Raji (cell line): Measurements from ENCODE around the gene METTL8.
A peak's percentile ranks its signal among the peaks of the same experiment; 100 is the strongest.

Source experiments
- POLR2A ChIP-seq: IDR thresholded peaks from 2 replicates; pipeline ENCODE4 v1.6.1; 2011; ENCODE audit warnings: low read depth, low read length, control low read depth; ENCODE audit not compliant: insufficient read depth

The METTL8 gene, protein sequence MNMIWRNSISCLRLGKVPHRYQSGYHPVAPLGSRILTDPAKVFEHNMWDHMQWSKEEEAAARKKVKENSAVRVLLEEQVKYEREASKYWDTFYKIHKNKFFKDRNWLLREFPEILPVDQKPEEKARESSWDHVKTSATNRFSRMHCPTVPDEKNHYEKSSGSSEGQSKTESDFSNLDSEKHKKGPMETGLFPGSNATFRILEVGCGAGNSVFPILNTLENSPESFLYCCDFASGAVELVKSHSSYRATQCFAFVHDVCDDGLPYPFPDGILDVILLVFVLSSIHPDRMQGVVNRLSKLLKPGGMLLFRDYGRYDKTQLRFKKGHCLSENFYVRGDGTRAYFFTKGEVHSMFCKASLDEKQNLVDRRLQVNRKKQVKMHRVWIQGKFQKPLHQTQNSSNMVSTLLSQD

GRCh38 chr2:171433763-171434012 is at the start of gene METTL8:
TSS of gene METTL8 (minus strand) at chr2:171433990. CDS start at chr2:171392185, 41,805 bp downstream.
- TF ChIP-seq POLR2A, result peak; percentile 76

DNA sequence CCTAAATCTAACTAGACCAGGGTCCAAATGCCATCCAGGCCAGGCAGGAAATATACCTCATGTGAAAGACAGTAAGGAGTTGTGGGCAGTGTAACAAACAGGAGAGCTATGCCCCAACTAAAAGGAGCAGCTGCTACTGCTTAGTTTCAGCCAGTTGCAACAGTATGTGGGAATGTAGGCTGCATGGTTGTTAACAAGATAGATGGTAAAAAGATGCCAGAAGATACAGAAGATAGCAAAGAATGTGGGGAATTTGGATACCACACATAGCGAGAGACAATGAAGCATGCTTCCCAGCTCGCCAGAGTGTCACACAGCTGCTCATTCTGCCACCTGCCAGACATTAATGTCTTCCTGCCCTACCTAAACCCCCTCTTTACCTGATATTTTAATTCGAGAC is 49.1 kb upstream of the METTL8 start:
- no peak for TF ChIP-seq POLR2A

DNA sequence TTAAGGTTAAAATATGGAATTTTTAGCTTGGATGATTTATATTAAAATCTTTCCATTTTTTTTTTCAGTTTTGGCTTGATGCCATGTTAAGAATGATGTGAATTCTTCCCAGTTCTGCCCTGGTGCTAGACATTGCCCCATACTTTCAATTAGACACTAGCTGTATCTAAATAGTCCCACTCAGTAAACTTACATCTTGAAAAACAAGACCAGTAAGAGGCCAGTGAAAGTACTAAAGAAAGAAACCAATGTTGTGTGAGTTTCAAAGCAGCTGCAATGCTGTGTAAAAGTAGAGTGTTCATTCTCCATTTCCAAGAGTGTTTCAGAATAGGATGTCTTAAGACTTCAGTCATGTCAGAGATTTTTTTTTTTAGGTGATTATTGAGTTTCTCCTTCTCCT is 48.5 kb upstream of the METTL8 start:
- TF ChIP-seq POLR2A, result no peak

DNA sequence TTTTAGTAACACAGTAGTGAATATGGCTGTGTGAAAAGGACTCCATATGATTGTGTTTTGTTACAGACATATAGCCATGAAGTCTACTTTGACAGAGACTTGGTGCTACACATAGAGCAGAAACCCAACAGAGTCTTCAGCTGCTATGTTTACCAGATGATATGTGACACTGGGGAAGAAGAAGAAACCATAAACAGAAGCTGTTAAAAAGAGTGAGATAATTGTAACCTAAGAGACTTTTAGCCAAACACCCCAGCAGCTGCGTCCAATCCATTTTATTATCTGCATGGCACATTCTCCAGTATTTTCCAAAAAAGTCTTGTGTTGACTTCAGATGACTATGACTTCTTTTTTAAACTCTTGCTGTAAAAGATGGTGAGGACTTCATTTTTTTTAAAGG is 47.1 kb upstream of the METTL8 start:
- TF ChIP-seq POLR2A, result no peak

DNA sequence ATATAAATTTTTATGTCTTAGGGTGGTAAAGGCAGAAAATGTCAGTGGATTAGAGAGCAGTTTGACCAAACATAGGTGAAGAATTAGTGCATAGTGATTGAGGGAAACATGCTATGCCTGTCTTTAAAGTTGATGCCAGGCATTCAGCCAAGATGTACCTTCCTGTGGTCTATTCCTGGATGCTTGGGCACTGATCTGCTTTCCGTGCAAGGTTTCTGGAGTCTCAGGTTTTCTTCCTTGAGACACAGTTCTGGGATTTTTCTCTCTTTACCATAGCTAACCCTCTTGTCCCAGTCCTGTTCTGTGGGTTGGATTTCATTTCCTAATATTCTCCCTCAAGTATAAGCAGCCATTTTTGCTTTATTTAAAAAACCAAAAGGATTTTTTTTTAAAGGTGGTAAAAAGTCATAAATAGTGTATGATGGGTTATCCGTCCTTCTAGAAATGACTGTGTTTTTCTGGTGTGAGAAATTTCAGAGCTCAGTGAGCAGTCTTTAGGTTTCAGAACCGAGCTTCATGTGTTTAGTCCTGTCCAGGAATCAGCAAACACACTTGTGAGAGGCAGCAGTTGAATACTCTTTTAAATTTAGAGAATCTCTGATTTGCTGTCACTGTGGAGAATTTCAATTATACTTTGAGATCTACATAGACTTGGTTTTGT is 45.5 kb upstream of the METTL8 start:
- TF ChIP-seq POLR2A, result no peak

DNA sequence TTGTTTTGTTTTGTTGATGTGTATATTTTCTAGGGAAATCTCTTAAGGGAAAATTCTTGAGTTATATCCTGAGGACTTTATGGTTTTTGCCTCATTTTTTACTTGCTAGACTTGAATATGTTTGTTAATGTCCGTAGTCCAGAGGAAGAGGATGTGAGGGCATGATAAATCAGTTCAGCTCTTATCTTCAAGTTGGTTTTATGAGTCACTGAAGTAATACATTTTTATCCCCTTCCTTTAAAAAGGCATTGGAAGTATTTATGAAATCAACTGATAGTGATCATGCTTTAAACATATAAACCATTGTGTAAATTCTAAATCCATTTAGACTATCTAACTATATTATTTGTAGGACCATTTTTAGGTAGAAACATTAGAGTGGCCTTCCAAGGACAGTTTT is 44.6 kb upstream of the METTL8 start:
- TF ChIP-seq POLR2A, result no peak

DNA sequence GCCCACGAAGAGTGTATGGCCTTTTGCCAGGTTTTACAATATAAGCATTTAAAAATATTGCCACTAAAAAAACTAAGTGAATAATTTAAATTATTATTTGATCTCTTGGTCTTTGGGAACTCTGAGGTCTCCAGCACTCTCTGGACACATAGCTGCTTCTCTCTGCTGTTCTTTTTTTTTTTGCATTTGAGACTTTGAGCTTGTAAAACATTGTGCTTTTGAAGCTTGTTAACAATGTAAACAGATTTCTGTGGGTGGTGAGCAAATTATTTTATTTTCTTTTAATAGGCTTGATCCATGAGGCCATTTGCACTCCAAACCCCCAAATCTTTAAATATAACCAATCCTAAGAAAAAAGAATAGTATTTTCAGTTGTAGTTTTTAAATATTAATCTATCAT is 42.2 kb upstream of the METTL8 start:
- no peak for TF ChIP-seq POLR2A

DNA sequence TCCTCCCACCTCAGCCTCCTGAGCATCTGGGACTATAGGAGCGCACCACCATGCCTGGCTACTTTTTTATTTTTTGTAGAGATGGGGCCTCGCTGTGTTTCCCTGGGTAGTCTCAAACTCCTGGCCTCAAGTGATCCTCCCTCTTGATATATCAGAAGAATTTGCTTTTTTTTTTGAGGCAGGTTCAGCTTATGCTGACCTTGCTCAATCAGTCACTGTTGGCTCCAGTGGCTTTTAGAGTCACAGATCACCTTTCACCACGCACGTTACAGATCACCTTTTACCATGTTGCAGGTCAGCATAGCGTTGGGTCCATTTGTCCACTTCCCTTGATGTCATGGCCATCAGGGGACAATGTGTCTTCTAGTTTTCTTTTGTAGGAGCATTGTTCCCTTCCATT is 36.3 kb upstream of the METTL8 start:
- TF ChIP-seq POLR2A, result no peak

- TF ChIP-seq POLR2A, result no peak
Observed at GRCh38 chr2:171469176-171469575, 35.4 kb upstream of the METTL8 start.

- no peak for TF ChIP-seq POLR2A
Observed at GRCh38 chr2:171460537-171460936, 26.7 kb upstream of the METTL8 start.

GRCh38 chr2:171459498-171459897 is 25.7 kb upstream of the METTL8 start:
- TF ChIP-seq POLR2A, result no peak

- TF ChIP-seq POLR2A, result no peak
Observed at GRCh38 chr2:171452773-171453172, 19.0 kb upstream of the METTL8 start.

- no peak for TF ChIP-seq POLR2A
Observed at GRCh38 chr2:171451074-171451473, 17.3 kb upstream of the METTL8 start.

DNA sequence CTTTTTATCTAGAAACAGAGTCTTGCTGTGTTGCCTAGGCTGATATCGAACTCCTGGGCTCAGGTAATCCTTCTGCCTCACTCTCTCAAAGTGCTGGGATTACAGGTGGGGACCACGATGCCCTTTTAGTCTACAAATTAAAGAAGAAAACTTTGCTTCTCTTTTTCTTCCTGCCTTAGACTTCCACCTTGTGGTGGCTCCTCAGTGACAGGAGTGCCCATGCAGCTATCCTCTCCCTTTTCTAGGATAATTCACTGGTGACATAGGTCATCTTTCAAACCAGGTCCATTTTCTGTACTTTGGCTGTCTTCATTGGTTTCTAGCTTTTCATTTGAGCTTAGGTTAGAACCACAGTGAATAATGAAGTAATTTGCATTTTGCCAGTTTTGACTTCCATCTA is 13.9 kb upstream of the METTL8 start:
- TF ChIP-seq POLR2A, result no peak

GRCh38 chr2:171441470-171441869 is 7.7 kb upstream of the METTL8 start:
- no peak for TF ChIP-seq POLR2A

- TF ChIP-seq POLR2A, result no peak
Observed at GRCh38 chr2:171436307-171436706, 2.5 kb upstream of the METTL8 start.
